Activated gamma-delta T cell treated with Interleukin-2 at 50 U/mL for 16 hours (primary cell): ENCODE measurements around the gene HIVEP3.

Experiments used
- DNase-seq: peaks from one replicate; pipeline ENCODE4 v3.0.0-alpha.2; 2020

HIVEP3 gene

GRCh38 chr1:41919764-41920397, 1.2 kb upstream of the HIVEP3 start:
- peak; percentile 79 for DNase-seq

GRCh38 chr1:41919131-41919530, 409 bp upstream of the HIVEP3 start:
- DNase-seq, result no peak

GRCh38 chr1:41917835-41918449, 780 bp downstream of the HIVEP3 start:
- peak; percentile 37 for DNase-seq

- DNase-seq, result no peak
Observed at GRCh38 chr1:41917076-41917475, 1.6 kb downstream of the HIVEP3 start.

DNA sequence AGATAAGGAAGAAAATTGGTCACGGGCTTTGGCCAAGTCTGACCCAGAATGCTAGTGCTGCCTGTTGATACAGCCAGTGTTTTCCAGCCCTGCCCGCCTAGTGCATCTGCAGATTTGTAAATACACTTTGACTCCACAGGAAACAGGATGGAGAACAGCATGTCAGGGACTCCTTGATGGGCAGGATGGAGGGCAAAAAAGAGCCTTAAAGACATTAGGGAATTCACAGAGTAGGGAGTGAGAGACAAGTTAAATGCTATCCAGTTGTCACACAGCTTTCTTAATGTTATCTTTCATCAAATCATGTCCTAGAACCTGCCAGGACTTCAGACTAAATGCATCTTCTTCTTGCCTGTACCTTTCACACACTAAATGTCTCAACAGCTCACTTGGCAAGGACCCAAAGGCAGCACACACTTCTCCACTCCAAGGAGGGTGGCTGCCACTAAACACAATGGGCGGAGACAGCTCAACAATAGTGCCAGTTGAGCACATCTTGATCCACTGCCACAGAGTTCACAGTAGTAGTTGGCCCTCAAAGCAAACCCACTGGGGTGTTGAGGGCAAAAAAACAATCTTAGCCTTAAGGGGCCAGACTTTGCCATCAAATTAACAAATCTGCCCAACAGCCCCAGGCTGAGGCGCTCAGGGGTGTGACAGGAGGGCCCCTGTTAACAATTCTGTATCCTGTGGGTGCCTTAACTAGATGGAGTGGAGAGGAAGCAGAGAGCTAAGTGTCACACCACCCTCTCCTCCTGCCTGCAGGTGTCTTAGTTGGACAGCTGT, 2.7 kb downstream of the HIVEP3 start:
- peak; percentile 64 for DNase-seq

GRCh38 chr1:41914516-41914915, 4.2 kb downstream of the HIVEP3 start:
- DNase-seq, result peak; percentile 29

DNA sequence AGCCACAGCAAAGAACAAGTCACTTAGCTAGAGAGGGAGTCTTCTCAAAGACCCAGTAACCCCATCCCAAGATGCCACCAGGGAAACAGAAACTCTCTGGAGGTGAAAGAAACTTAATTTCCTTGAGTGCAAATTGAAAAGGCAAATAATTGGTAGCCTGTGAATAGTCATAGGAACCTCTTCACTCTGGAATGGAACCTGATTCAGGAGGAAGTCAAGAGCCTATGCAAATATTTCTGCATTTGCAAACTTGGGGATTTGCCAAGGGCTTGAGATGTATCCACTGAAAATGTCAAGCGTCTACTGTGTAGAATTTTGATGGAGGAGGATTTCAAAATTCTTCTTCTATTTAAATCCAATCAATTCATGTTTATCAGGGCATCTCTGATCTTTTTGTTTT, 5.7 kb downstream of the HIVEP3 start:
- DNase-seq, result no peak

DNA sequence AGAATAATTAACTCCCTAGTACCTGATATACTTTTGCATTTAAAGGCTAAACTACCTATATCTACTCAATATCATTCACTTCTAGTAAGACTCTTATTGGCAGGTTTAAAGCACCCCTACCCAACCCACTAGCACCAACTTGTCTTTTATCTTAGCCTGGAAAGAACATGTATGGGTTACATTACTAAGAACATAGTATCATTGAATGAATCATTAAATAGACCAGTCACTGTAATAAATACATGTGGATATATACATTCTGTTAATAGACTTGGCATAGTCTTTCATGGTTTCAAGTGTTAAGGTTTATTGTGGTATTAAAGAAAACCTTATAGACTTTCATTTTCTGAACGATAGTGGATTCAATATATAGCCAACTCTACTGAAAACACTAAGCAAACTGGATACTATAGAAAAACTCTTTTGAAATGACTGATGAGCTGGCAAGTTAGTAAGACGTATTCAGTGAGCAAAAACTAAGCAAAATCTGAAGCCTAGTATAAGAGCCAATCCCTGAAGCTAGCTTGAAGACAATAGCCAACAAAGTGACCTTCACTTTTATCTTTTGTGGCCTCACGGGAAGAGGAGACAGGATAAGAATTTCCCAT, 10.3 kb downstream of the HIVEP3 start:
- no peak for DNase-seq

DNA sequence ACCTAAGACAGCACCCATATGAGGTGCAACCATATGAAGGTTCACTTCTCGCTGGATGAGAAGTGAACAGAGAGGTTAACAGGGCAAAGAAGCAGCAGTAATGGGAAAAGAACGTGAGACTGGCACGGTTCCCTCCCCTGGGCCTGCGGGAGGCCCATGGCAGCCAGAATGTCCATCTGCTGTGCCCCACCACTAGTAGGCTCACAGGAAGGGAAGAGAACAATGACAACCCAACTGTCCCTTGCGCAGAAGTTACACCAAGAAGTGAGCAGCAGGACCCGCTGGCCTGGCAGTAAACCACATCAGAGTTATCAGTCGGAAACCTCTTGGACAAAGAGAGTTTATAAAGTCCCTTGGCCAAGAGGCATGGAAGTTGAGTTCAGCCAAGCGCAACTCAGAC, 11.3 kb downstream of the HIVEP3 start:
- no peak for DNase-seq

GRCh38 chr1:41906943-41907342, 11.8 kb downstream of the HIVEP3 start:
- DNase-seq, result no peak

DNA sequence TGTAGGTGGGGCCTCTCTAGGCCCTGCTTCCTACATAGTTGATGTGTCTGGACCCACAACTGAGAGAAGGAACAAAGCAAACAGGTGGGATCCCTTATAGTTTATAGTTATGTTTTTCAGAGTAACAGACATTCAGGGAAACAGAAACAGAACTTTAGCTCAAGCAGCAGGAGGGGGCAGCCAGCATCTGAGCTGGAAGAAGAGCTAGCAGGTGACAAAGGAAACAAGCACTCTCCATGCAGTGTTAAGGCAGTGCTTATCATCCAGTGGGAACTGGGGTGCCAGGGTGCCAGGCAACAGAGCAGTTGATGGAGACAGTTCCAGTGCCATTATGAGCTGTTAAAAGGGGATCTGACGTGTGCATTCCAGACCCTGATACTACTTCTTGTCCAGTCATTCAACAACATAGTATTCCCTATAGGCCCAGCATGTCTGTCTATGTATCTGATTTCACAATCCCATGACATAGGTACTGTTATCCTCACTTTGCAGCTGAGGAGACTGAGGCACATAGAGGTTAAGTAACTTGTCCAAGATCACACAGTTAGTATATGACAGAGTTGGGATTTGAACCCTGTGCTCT, 13.5 kb downstream of the HIVEP3 start:
- no peak for DNase-seq

DNA sequence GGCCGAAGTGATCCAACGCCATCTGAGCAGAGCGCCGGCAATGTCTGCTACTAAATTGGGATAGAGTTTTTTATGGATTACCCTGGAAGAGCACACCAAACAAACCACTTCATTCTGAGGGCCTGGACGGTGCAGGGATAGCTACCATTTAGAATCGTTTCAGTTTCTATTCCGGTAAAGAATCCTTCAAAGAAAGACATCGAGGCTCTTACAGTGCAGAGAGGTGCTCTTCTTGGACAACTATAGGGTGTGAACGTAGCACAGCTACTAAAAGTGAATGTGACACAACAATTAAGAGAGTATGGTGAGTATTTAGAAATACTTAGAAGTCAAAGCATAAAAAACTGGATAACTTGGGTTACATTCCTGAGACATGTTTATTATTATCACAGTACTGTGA, 16.1 kb downstream of the HIVEP3 start:
- DNase-seq, result no peak

DNA sequence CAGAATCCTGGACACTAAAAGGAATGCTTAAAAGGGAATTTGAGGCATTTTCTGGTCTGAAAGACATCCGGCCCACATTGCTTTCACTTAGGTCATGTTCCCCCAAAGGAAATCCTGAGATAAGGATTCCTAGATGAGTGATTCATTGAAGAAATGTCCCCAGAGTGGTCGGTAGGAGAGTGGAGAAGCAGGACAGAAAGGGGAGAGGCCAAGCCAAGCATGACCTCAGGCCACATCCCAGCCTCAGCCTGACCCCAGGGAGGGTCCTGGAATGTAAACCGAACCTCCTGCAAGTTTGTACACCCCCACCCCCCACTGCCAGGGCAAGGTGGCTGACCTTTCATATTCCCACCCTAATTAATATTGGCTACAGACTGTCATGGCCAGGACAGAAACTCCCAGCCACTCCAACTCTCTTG, 16.6 kb downstream of the HIVEP3 start:
- DNase-seq, result no peak

DNA sequence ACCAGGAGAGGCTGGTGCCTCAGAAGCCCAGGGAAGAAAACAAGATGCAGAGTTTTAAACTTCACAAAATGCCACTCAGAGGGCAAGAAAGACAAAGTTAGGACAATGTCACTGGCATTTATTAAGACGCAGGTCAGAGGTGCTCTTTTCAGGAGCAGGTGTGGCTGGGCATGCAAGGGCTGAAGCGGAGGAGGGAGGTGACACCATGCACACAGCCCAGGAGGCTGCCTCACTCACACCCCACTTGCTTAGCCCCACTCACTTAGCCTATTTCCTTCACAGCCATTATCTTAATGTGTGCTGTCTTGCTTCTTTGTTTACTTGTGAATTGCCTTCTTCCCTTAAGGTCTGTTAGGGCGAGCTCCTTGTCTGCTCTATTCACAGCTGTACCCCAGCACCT, 17.2 kb downstream of the HIVEP3 start:
- DNase-seq, result no peak

GRCh38 chr1:41900603-41901444, 17.9 kb downstream of the HIVEP3 start:
- no peak for DNase-seq

DNA sequence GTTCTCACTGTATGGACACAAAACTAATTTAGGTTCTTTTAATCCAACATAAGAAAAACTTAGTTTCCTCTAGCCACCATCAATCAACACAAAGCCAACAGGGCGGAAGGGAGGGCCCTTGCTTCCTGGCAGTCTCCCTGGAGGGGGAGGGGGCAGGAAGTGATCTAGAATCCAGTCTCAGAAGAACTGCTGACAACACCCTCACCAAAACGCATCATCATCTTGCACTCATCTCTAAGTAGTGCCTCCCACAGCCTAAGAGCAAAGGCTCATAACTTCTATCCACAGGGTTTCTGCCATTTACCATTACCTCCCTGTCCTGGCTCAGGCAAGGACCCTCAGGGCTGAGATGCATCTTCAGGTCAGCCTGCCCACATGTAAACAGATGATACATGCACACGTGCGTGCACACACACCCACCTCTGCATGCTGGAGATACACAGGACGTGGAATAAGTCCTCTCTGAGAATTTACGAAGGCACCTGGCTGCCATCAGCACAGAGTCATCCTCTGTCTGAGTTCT, 20.5 kb downstream of the HIVEP3 start:
- peak; percentile 75 for DNase-seq

- no peak for DNase-seq
Observed at GRCh38 chr1:41895552-41895951, 23.2 kb downstream of the HIVEP3 start.

DNA sequence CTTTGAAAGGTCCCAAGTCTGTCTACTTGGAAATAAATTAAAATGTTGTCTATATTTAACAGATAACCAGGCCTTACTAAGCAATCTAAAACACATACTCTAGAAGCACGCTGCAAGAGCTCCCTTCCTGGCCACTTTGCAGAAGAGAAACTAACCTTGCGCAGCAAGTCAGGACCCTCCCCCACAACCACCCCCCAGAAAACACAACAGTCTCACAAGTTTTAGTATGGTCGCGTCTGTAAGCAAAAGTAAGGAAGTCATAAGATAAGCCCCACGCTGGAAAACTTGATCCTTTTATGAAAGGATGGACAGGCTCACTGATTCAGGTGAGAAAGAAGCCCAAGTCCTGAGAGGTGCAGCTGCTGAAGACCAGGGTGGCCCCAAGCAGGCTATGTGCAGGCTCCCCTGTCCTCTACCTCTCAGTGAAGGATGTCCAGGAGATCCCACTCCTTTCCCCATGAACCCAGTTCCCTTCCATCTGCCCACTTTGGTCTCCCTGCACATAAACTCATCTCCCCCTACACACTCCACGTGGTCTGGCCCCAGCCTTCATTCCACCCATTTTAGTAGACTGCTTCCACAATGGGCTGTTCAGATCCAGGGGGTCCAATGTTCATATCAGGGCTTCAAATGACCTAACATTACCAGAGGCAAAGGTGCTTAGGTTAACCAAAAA, 23.8 kb downstream of the HIVEP3 start:
- no peak for DNase-seq

DNA sequence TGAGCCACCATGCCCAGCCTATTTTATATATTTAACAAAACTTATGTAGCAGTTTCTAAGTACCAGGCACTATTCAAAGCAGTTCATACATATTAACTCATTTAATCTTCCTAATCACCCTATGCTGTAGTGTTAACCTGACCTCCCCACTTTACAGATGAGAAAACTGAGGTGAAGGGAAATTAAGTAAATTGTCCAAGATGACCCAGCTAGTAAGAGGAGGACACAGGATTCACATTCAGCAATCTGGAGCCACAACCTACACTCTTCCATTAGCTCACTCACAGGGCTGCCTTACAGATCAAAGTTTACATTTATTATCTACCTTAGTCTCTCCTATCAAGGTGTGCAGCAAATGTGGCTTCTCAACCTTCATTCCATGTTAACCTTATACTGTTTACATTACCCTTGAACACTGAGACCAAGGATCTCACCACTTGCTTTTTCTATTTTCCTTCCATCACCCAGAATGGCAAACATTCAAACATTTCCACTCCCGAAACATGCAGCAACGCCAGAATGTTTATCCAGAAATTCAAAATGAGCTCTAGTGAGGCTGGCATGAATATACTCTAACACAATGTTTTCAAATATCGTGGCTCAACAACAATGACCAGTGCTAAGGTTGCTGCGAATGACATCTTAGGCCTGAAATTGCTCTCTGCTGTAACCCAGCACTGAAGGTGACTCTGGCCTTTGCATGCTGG, 24.5 kb downstream of the HIVEP3 start:
- DNase-seq, result no peak

DNA sequence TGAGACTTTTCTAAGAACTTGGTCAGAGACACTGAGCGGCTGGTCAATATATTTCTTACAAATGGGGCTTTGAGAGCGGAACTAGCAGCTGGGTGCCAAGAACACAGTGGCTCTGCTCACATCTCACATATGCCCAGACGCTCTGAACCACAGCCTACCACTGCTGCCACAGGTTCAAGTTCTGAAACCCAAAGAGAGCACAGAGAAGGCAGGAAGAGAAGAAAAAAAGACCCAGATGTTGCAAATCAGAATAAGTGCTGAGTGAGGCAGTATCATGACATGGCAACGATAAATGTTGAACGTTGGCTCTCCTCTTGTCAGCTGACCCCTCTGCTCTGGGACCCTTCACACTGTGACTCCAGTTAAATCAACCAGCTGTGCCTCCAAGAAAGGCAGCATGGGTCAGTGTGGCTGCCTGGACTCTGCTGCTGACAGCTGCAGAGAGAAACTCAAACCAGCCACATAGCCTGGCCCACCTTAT, 26.4 kb downstream of the HIVEP3 start:
- DNase-seq, result peak; percentile 42
